BJ (cell line): ENCODE measurements around the gene SELENOI. TPM values are rescaled to one million over a fixed set of nuclear protein-coding genes. Genes with fewer than 3 reads are reported as not detected.
A peak's percentile ranks its signal among the peaks of the same experiment; 100 is the strongest.

ENCODE experiments used
- CTCF ChIA-PET: fragments of 350-600 bp; formaldehyde crosslinking; extraction: SDS; loops from one replicate; lab custom pipeline; 2021; ENCODE audit warnings: antibody characterized with exemption, inconsistent platforms; lab: Yijun Ruan, JAX
- POLR2A ChIA-PET: fragments of 300-600 bp; sonication (Branson Sonifier 250); formaldehyde crosslinking; extraction: SDS; loops from one replicate; lab custom pipeline; 2021; ENCODE audit warnings: antibody characterized with exemption; lab: Charles Lee
- DNase-seq: peaks from one replicate; pipeline ENCODE4 v3.0.0-alpha.2; 2011; ENCODE audit warnings: low read depth
- H3K27me3 ChIP-seq: 2 replicates; pipeline ENCODE4 v1.6.0; 2011; ENCODE audit warnings: low read length; ENCODE audit not compliant: control insufficient read depth, insufficient read depth
- H3K36me3 ChIP-seq: 2 replicates; pipeline ENCODE4 v1.5.1; 2011; ENCODE audit warnings: low read length; ENCODE audit not compliant: control insufficient read depth, insufficient read depth
- H3K4me3 ChIP-seq: 2 replicates; pipeline ENCODE4 v1.5.1; 2011; ENCODE audit warnings: low read depth, mild to moderate bottlenecking, control low read depth, low read length
- polyA plus RNA-seq: library from polyadenylated mRNA; depleted of rRNA; stranded (reverse); fragments of >200 nt; gene quantifications from 2 replicates; pipeline ENCODE4 v1.2.3, GENCODE V29; 2011
- TF ChIP-seq, protein P1 (sequence below): IDR thresholded peaks from 2 replicates; pipeline ENCODE4 v1.5.1; 2011; ENCODE audit warnings: low read depth, mild to moderate bottlenecking, control low read depth, inconsistent platforms, low read length, moderate library complexity; ENCODE audit not compliant: insufficient read depth

Gene SELENOI
- polyA plus RNA-seq, 1 experiment: 9.5 TPM

DNA sequence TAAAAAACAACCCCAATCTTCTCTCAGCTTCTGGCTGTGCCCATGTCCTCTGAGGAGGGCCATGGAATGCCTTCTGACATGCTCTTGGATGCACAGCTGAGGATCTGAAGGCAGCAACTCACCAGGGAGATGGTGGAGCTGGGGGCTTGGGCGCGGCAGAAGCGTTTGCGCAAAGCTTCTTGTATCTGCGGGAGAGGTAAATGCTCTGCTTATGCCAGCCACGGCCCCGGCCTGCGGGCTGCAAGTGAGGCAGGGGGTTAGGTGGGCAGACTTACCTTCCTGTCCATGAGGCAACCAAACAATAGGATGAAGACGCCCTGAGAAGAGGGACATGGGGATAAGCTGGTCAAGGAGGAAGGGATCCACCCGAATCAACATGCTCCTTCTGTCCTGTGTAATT lies 36.0 kb upstream of the SELENOI start:
- H3K27me3 ChIP-seq: 0 out of 2 replicates have a peak, but pooled peaks cover 2% of the 10 kb centered on the region
- no peaks in the 10 kb centered on the region for H3K36me3 ChIP-seq
- ChIA-PET POLR2A (no interaction called here), CTCF (interaction anchor here (1.3 kb wide), 1 partner anchor 16 kb away, joined by 3 read pairs; no protein-coding TSS in a partner anchor)
- DNase-seq: no peak
- TF ChIP-seq, protein P1, sequence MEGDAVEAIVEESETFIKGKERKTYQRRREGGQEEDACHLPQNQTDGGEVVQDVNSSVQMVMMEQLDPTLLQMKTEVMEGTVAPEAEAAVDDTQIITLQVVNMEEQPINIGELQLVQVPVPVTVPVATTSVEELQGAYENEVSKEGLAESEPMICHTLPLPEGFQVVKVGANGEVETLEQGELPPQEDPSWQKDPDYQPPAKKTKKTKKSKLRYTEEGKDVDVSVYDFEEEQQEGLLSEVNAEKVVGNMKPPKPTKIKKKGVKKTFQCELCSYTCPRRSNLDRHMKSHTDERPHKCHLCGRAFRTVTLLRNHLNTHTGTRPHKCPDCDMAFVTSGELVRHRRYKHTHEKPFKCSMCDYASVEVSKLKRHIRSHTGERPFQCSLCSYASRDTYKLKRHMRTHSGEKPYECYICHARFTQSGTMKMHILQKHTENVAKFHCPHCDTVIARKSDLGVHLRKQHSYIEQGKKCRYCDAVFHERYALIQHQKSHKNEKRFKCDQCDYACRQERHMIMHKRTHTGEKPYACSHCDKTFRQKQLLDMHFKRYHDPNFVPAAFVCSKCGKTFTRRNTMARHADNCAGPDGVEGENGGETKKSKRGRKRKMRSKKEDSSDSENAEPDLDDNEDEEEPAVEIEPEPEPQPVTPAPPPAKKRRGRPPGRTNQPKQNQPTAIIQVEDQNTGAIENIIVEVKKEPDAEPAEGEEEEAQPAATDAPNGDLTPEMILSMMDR: no peak
- no peak overlapping the region for H3K4me3 ChIP-seq

DNA sequence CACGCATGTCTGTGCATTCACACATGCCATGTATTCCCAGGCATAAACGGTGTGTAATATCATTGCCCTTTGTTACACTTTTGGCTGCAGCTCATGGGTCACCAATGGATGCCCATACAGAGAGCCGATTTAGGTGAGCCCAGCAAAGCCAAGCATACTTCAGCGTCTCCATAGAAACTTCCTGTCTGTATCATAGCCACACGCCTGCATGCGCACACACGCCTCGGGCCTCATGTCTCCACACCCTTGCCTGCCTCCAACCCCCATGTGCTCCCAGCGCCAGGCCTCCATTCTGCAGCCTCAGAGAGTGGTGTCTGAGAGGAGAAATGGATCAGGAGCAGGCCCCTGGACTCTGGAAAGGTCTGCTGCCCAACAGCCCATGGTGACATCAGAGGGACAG lies 33.5 kb upstream of the SELENOI start:
- TF ChIP-seq, protein P1: no peak
- ChIA-PET POLR2A (interaction anchor here (0.6 kb wide), 1 partner anchor 31 kb away, joined by 7 read pairs; no protein-coding TSS in a partner anchor), CTCF (interaction anchor here (0.5 to 1.3 kb wide), 3 partner anchors 17 to 265 kb away, joined by 3 to 5 read pairs (median 3); no protein-coding TSS in a partner anchor)
- peaks cover 6% of the 10 kb centered on the region for H3K27me3 ChIP-seq
- no peak overlapping the region for H3K4me3 ChIP-seq
- no peaks in the 10 kb centered on the region for H3K36me3 ChIP-seq
- DNase-seq: no peak

DNA sequence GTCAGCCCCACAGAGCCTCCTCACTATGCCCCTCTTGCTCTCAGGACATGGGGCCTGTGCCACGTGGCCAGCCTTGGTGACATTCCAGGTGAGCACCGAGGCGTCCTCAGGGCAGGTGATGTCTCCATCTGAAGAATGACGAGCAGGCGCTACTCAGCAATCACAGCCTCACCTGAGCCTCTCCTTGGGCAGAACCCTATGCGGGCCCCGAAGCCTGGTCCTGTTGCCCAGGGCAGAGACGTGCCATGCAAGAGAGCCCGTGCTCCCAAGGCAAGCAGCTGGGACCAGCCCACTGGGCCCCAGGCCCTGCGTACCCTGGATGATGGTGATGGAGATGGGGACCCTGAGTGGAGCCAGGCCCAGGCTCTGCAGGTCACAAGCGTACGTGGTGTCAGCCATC lies 32.5 kb upstream of the SELENOI start:
- CTCF ChIA-PET: interaction anchor here (1.1 to 1.3 kb wide), 2 partner anchors 17 to 264 kb away, joined by 3 read pairs; no protein-coding TSS in a partner anchor
- POLR2A ChIA-PET: no interaction called here
- DNase-seq: no peak
- Histone ChIP-seq H3K36me3 (no peaks in the 10 kb centered on the region), H3K27me3 (peaks cover 10% of the 10 kb centered on the region), H3K4me3 (no peak overlapping the region)
- TF ChIP-seq, protein P1: no peak

DNA sequence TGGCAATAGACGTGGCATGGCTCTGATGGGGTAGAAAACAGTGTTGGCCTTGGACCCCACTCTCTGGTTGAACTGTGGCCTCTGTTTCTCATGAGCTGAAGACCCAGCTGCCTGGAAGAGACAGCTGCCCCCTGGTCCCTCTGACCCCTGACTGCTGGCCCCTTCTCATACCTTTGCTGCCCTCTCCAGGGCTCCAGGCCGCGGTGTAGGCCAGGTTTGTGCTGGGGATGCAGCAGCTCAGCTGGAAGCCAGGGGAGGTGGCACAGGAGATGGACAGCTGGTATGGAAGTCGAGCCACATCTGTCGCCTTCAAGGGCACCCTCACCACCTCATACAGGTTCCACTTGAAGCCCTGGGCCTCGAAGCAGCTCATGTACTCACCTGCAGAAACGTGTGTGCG lies 31.7 kb upstream of the SELENOI start:
- Histone ChIP-seq H3K4me3 (no peak overlapping the region), H3K36me3 (no peaks in the 10 kb centered on the region), H3K27me3 (peaks cover 12% of the 10 kb centered on the region)
- ChIA-PET CTCF (no interaction called here), POLR2A (no interaction called here)
- TF ChIP-seq, protein P1: no peak
- no peak for DNase-seq

DNA sequence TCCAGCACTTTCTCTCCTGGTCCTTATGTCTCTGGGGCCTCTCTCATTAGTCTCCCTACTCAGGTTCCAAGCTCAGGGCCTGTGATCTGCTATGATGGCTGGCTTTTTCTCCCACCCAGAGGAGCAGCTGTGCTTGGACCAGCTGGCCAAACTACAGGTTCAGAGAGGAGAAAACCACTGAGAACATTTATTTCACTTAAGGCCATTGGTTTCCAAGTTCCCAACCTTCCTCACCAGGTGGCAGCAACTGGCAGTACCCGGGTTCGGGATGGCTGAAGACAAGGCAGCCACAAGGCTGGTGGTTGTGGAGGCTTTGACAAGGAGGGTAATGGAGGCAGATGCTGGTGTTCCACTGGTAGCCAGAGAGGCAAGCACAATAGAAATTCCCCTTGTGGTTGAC lies 29.9 kb upstream of the SELENOI start:
- H3K4me3 ChIP-seq: no peak overlapping the region
- TF ChIP-seq, protein P1: peak; percentile 30
- CTCF ChIA-PET: interaction anchor here (1.3 to 1.5 kb wide), 2 partner anchors 15 to 16 kb away, joined by 4 to 6 read pairs; no protein-coding TSS in a partner anchor
- no peak for DNase-seq
- POLR2A ChIA-PET: no interaction called here
- no peaks in the 10 kb centered on the region for H3K36me3 ChIP-seq
- H3K27me3 ChIP-seq: peaks cover 13% of the 10 kb centered on the region
